NT2/D1 (cell line): Measurements from ENCODE around the gene MYO7B.

Source experiments
- DNase-seq: peaks from one replicate; pipeline ENCODE4 v3.0.0-alpha.2; 2011; ENCODE audit warnings: low read depth, low spot score
- H3K27me3 ChIP-seq: 2 replicates; pipeline ENCODE4 v1.6.0; 2011; ENCODE audit warnings: mild to moderate bottlenecking; ENCODE audit not compliant: insufficient read length, insufficient read depth
- H3K36me3 ChIP-seq: 2 replicates; pipeline ENCODE4 v1.6.1; 2011; ENCODE audit warnings: mild to moderate bottlenecking, low read length, mixed read lengths; ENCODE audit not compliant: insufficient read depth, insufficient read length
- H3K4me1 ChIP-seq: 2 replicates; pipeline ENCODE4 v1.5.1; 2011; ENCODE audit not compliant: insufficient read depth, insufficient read length
- H3K4me3 ChIP-seq: 2 replicates; pipeline ENCODE4 v1.5.1; 2011; ENCODE audit warnings: low read depth; ENCODE audit not compliant: insufficient read length
- H3K9ac ChIP-seq: 2 replicates; pipeline ENCODE4 v1.6.0; 2011; ENCODE audit warnings: low read depth; ENCODE audit not compliant: insufficient read length
- H3K9me3 ChIP-seq: 2 replicates; pipeline ENCODE4 v1.5.1; 2011; ENCODE audit warnings: mild to moderate bottlenecking, low read length; ENCODE audit not compliant: insufficient read depth
- SUZ12 ChIP-seq: IDR thresholded peaks from 2 replicates; pipeline ENCODE4 v1.6.1; 2011; ENCODE audit not compliant: insufficient read length, insufficient read depth; ENCODE audit errors: extremely low read depth
- YY1 ChIP-seq: IDR thresholded peaks from 2 replicates; pipeline ENCODE4 v1.6.1; 2011; ENCODE audit not compliant: insufficient read length, insufficient read depth
- ZNF274 ChIP-seq: IDR thresholded peaks from 2 replicates; pipeline ENCODE4 v1.6.1; 2011; ENCODE audit warnings: mild to moderate bottlenecking, low read depth, low read length

MYO7B gene

GRCh38 chr2:127658641-127659407, 123.3 kb downstream of the MYO7B start:
- Histone ChIP-seq H3K4me1 (peaks cover 26% of the 10 kb centered on the region), H3K36me3 (peaks cover 28% of the 10 kb centered on the region), H3K9me3 (no peaks in the 10 kb centered on the region; the same call in 1 of the 2 replicates), H3K27me3 (peaks cover 11% of the 10 kb centered on the region), H3K9ac (peak overlapping the region; percentile 22), H3K4me3 (no peak overlapping the region)
- TF ChIP-seq ZNF274: no peak
- TF ChIP-seq SUZ12: no peak
- TF ChIP-seq YY1: no peak
- no peak for DNase-seq

GRCh38 chr2:127659408-127660290, 124.2 kb downstream of the MYO7B start:
- no peak for TF ChIP-seq YY1
- Histone ChIP-seq H3K4me3 (no peak overlapping the region), H3K9me3 (no peaks in the 10 kb centered on the region; the same call in 1 of the 2 replicates), H3K9ac (no peak overlapping the region), H3K27me3 (peaks cover 18% of the 10 kb centered on the region), H3K4me1 (peaks cover 30% of the 10 kb centered on the region), H3K36me3 (peaks cover 20% of the 10 kb centered on the region)
- no peak for DNase-seq

- Histone ChIP-seq H3K27me3 (peaks cover 24% of the 10 kb centered on the region), H3K9me3 (no peaks in the 10 kb centered on the region; the same call in 1 of the 2 replicates), H3K36me3 (peaks cover 20% of the 10 kb centered on the region), H3K9ac (no peak overlapping the region), H3K4me1 (peaks cover 28% of the 10 kb centered on the region), H3K4me3 (no peak overlapping the region)
- TF ChIP-seq YY1 (no peak), SUZ12 (no peak), ZNF274 (no peak)
- no peak for DNase-seq
These were observed 124.8 kb downstream of the MYO7B start for GRCh38 chr2:127660291-127660578.

GRCh38 chr2:127661072-127661649, 125.7 kb downstream of the MYO7B start:
- TF ChIP-seq ZNF274 (no peak), YY1 (no peak), SUZ12 (no peak)
- Histone ChIP-seq H3K9me3 (no peaks in the 10 kb centered on the region; the same call in 1 of the 2 replicates), H3K36me3 (peaks cover 15% of the 10 kb centered on the region), H3K4me3 (no peak overlapping the region), H3K27me3 (peaks cover 34% of the 10 kb centered on the region), H3K9ac (peak overlapping the region; percentile 46), H3K4me1 (peaks cover 25% of the 10 kb centered on the region)
- DNase-seq: no peak

- no peak for DNase-seq
- Histone ChIP-seq H3K9me3 (no peaks in the 10 kb centered on the region; the same call in 1 of the 2 replicates), H3K27me3 (peaks cover 36% of the 10 kb centered on the region)
These were observed 126.5 kb downstream of the MYO7B start for GRCh38 chr2:127661949-127662510.

GRCh38 chr2:127662937-127663565, 127.6 kb downstream of the MYO7B start:
- no peak for DNase-seq
- peaks cover 6% of the 10 kb centered on the region; the same call in 1 of the 2 replicates for H3K9me3 ChIP-seq
- H3K36me3 ChIP-seq: peaks cover 6% of the 10 kb centered on the region
- H3K9ac ChIP-seq: no peak overlapping the region
- no peak overlapping the region for H3K4me3 ChIP-seq
- peaks cover 25% of the 10 kb centered on the region for H3K4me1 ChIP-seq
- TF ChIP-seq YY1: no peak
- TF ChIP-seq ZNF274: no peak
- no peak for TF ChIP-seq SUZ12
- H3K27me3 ChIP-seq: peaks cover 41% of the 10 kb centered on the region

More at GRCh38 chr2:127661949-127662510, 126.5 kb downstream of the MYO7B start:
- Histone ChIP-seq H3K4me1 (peaks cover 25% of the 10 kb centered on the region), H3K4me3 (no peak overlapping the region), H3K9ac (no peak overlapping the region), H3K36me3 (peaks cover 10% of the 10 kb centered on the region)
- TF ChIP-seq SUZ12 (no peak), YY1 (no peak), ZNF274 (no peak)

GRCh38 chr2:127663566-127664064, 128.1 kb downstream of the MYO7B start:
- Histone ChIP-seq H3K36me3 (peaks cover 5% of the 10 kb centered on the region), H3K4me3 (no peak overlapping the region), H3K9ac (peak overlapping the region; percentile 47), H3K4me1 (peaks cover 24% of the 10 kb centered on the region), H3K9me3 (peaks cover 8% of the 10 kb centered on the region; the same call in 1 of the 2 replicates), H3K27me3 (peaks cover 41% of the 10 kb centered on the region)
- TF ChIP-seq ZNF274 (no peak), SUZ12 (no peak), YY1 (no peak)
- no peak for DNase-seq
